Measurements from ENCODE around the gene CHI3L1.

The CHI3L1 gene

DNA sequence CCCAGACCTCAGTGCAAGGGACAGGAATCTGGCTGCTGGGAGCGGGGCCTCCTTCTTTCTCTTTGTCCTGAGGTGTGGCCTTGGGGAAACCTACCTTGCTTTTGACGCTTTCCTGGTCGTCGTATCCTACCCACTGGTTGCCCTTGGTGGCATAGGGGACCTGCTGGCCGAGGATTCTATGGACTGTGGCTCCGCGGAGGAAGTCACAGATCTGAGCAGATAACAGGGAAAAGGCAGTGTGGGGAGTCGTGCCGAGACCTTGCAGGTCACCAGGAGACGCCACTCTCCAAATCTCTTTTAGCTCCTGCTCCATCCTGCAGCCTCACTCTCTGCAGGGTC, 6.9 kb downstream of the CHI3L1 start:
- no peak for DNase-seq

- DNase-seq, result no peak
These were observed 7.5 kb downstream of the CHI3L1 start for GRCh38 chr1:203178821-203179666.

DNA sequence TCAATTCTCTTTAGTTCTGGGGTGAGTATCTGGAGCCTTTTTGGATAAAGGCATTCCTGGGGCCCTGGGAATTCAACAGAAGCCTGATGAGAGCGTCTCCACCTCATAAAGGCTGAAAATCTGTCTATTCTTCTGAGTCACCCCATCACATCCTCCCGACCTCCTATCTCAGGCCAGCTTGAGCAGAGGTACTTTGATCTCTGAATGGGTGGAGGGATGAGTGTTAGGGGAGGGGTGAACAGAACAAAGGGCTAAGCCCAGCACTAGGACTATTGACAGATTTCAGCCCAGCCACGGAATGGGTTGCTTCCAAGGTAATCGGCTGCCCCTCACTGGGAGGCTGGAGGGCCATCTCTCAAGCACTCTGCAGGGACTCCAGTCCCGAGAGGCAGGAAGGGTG, 8.4 kb downstream of the CHI3L1 start:
- peak; percentile 3 for DNase-seq

DNA sequence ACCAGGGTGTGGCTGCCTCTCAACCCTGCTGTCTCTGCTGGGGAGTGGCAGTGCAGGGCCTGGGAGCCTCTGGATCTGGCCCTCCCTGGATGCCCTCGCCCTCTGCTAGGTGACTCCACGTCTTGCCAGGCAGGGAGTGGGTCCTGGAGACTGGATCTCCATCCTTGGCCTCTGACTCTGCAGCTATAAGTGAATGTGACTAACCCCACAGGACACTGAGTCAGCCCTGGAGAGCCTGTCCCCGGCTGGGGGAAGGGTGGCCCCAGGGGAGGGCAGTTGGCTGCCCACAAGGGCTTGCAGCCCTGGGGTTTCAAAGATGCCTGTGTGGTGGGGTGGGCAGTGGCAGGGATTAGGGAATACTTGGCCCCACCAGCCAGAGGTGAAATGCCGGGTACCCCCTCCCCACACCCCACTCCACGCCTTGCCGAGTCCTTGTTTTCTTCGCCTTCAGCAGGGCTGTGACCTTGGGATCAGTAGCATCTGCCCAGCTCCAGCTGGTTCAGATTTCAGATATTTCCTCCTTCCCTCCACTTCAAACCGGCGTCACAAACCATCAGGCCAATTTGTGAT, 8.9 kb downstream of the CHI3L1 start:
- DNase-seq, result peak; percentile 16

DNA sequence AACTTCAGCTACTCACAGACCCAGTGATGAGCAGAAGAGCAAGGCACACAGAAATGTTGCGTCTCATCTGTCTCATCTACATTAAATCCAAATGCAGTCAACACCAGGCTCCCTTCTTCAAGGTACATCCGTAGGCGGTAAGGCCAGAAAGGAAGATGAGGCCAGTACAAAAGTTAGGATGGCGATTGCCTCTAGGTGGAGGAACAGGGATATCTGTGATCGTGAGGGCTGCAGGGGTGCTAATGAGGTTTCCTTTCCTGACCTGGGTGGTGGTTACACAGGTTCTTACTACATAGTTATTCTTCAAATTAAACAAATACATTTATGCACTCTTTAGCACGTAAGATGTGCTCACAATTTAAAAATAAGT, 9.5 kb downstream of the CHI3L1 start:
- no peak for DNase-seq

- DNase-seq, result no peak
These were observed 10.1 kb downstream of the CHI3L1 start for GRCh38 chr1:203176273-203177035.

GRCh38 chr1:203175827-203176241, 10.7 kb downstream of the CHI3L1 start:
- peak; percentile 34 for DNase-seq

DNA sequence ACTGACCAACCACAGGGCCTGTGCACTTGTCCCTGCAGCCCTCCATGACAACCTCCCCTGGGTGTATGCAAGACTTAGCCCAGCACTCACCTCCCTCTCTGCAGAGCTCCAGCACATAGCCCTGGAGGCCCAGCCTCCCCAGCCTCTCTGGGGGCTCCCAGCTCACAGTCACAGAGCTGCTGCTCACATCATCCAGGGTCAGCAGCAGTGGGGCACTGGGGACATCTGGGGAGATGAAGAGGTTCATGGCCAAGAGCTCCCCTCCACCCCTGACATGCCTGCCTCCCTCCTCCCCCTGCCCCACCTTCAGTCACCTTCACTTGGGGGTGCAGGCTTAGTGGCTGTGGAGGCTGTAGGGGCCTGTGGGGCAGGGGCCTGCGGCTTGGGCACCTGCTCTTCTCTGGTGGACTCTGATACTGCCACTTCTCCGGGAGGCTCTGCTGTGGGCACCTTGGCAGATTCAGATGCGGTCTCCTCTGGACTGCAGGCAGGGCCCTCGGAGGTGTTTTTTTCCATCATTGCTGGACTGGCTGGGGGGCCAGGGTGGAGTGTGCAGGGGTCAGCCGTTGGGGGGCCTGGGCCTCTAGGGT, 11.2 kb downstream of the CHI3L1 start, which contains the start of gene MYBPH:
MYBPH (minus strand) TSS at position 590 of the 590 bp plus-strand sequence; CDS start at position 519, 71 bp downstream.
- peak; percentile 13 for DNase-seq

- DNase-seq, result peak; percentile 1
These were observed 12.0 kb downstream of the CHI3L1 start for GRCh38 chr1:203174324-203174985.

DNA sequence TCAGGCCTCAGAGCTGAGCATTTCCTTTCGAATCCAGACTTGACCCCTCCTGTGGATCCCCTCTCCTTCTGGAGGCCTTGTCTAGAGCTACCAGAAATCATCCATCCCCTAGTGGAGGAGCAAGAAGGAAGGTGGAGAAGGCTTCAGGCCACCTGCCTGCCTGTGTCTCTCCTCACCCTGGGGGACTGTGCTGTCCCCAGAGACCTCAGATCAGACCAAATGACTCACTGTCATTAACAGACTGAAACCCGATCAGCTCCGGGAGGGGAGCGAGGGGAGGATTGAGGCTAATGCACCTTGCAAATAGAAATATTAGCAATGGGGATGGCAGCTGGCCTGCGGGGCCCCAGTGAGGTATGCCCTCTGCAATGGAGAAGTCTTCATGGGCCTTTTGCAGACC, 12.9 kb downstream of the CHI3L1 start:
- peak; percentile 8 for DNase-seq

GRCh38 chr1:203173011-203173555, 13.4 kb downstream of the CHI3L1 start:
- DNase-seq, result peak; percentile 2

DNA sequence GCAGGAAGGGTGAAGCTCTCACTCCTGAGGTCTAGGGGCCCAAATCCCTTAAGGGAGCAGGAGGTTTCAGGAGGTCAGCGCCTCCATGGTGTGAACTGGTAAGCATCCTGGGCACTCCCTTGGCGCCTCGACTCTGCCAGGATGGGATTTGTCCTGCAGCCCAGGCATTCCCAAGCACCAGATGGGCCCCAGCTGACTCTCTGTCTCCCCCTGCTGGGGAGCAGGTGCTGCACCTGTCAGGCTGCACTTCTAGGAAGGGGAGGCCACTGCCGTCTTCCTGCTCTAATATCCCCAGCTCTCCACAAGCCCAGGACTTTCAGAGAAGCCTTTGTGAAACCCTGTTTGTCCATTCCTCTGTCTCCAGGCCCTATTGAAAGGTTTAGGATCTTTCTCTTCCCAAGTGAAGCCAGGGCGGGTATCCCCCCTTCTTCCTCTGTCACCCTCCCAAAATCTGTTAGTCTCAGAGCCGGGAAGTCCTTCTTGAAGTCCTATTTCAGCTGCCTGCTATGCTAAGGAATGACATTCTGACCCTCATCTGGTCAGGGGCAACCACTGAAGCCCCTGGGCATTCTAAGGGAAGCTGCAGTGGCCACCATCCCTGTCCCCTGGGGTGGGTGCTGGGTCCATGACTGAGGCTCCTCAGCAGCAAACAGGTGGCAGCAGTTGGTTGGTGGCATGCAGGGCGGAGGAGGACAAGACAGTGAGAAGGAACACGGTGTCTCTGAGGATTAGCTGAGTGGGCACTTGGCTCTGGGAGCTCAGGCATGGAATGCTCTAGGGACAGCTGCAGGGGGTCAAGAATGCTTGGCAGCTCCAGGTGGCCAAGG, 14.1 kb downstream of the CHI3L1 start:
- peak; percentile 23 for DNase-seq

DNA sequence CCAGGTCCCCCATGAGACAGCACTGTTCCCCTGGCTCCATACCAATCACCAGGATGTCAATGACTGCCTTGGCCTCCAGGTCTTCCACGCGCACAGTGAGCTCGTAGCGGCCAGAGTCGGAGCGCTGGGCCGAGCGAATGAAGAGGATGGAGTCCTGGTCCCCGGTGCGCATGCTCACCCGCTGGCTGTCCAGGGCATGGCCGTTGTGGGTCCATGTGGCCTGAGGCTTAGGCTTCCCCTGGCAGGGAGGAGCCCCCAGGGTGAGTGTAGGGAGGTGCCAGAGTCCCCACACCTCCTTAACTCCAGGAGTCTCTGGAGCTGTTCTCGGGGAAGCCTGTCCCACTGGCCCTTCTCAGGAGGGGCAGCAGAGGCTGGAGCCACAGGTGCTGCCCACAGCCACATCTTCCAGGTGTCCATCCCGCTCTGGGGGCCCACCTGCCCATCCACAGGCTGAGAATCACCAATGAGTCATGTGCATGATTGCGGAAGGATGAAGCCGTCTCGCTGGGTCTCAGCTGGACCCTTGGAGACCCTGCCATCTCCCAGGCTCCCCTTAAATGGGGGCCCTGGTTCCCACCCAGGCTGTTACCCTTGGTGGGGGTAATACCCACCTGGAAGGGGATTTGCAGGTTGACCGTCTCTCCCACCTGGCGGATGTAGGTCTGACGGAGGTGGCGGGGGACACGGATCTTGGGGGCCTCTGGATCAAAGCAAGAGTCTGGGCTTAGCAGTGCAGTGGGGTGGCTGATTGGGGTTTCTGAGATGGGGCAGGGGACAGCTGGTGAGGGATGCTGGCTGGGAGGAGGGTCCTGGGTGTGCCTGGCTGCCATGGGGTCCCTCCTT, 14.9 kb downstream of the CHI3L1 start:
- peak; percentile 14 for DNase-seq

DNA sequence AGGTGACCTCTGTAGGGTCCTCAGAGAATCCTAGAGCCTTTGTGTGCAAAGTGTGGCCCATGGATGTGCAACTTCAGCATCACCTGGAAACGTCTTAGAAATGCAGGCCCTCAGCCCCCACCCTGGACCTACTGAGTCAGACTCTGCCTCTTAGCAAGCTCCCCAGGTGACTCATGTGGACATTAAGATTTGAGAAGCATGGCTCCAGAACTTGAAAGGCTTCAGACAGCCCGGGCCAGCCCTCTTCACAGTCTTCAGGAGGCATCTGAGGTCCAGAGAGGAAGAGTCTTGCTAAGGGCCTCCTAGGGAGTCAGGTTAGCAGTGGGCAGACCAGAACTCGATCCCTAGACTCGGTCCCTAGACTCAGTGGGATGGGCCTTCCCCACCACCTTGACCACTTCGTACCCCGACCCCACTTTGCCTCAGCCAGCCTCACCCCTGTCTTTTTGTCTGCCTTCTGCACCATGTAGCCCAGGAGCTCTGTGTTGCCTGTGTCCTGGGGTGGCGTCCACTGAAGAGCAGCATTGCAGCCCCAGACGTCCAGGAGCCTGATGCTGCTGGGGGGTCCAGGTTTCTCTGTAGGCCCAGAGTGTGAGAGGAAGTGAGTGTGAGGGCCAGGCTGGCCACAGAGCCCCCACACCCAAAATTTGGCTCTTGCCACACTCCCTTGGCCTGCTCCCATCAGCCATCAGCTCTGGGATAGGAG, 15.7 kb downstream of the CHI3L1 start:
- DNase-seq, result peak; percentile 6

DNA sequence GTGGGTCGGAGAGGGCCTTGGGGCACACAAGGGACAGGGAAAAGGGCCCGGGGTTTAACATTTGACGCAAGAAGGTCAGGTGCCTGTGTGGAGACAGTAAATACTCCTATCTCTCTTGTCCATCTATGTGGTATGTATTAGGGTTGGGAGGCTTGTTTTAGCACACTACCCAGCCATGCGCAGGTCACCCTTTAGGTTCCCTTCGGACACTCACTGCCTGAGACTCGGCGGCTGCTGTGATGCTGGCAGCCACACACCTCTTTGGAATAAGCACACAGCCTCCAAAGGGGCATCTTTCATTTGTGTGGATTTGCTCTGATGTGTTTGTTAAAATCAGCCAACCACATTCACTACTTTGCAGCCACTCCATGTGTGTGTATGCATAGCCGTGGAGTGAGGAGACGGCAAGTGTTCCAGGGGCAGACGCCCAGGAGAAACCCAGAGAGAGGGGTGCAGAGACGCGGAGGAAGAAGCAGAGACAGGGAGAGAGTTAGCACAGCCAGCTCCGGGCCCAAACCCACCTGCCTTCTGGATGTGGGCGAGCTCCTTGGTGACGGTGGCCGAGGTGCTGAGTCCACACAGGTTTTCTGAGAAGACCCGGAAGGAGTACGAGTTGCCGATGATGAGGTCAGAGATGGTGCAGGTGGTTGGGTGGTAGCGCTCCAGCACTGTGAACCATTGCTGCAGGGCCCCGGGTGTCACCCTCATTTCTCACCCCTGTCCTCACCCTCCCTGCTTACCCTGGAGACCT, 16.6 kb downstream of the CHI3L1 start:
- peak; percentile 15 for DNase-seq

- DNase-seq, result no peak
These were observed 17.5 kb downstream of the CHI3L1 start for GRCh38 chr1:203168991-203169390.

DNA sequence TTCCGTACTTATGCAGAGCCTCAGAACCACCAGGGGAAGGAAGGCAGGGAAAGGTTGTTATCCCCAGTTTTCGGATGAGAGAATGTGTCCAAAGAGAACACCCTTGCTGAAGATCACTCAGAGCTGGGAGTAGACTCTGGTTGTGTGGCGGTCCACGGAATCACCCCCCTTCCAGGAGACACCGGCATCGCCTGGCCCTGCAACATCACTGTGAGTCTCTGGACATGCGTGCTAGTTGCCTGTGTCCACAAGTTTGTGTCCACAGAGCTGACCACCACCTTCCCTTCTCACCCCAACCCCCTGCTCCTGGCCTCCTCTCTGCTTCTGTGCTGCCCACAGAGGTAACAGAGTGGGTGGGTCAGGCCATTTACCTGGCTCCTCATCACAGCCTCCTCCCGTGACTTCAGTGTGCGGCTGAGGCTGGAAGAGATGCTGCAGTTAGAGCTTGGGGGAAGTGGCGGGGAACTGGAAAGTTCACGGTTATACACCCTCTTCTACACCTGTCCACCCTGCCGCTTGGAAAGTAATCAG, 18.2 kb downstream of the CHI3L1 start:
- DNase-seq, result peak; percentile 1

DNA sequence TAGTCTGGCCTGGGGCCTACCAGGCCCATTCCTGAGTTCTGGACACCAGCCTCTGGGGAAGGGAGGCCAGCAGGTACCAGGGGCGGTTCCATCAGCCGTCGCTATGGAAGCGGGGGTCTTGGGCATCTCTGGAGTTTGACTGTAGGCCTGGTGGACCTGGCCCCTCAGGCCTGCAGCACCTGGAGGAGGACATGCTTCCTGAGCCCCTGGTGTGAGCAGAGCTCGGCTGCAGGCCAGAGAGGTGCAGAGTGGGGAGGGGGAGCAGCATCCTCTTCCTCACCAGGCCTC, 18.6 kb downstream of the CHI3L1 start:
- peak; percentile 13 for DNase-seq
